Fibroblast of lung (primary cell): ENCODE measurements around the gene LAMP2. TPM values are rescaled to one million over a fixed set of nuclear protein-coding genes. Genes with fewer than 3 reads are reported as not detected.

Source experiments
- DNase-seq, 2 donors: peaks; one replicate each; pipeline versions ENCODE4 v3.0.0 to v3.0.0-alpha.2; 2010; ENCODE audit warnings: low read depth in 2 of 2
- H2AFZ ChIP-seq: 2 replicates; pipeline ENCODE4 v1.5.1; 2012; ENCODE audit warnings: low read length, control low read depth, inconsistent platforms
- H3K27ac ChIP-seq: 2 replicates; pipeline ENCODE4 v1.5.1; 2011; ENCODE audit warnings: low read length, control low read depth; ENCODE audit not compliant: insufficient read depth
- H3K27me3 ChIP-seq: 2 replicates; pipeline ENCODE4 v1.5.1; 2011; ENCODE audit warnings: mild to moderate bottlenecking, low read length; ENCODE audit not compliant: control insufficient read depth, insufficient read depth
- H3K36me3 ChIP-seq: 2 replicates; pipeline ENCODE4 v1.5.1; 2011; ENCODE audit warnings: low read length; ENCODE audit not compliant: control insufficient read depth, insufficient read depth
- H3K4me1 ChIP-seq: 2 replicates; pipeline ENCODE4 v1.5.1; 2011; ENCODE audit warnings: low read length; ENCODE audit not compliant: control insufficient read depth, insufficient read depth; ENCODE audit errors: extremely low read depth
- H3K4me2 ChIP-seq: 2 replicates; pipeline ENCODE4 v1.5.1; 2011; ENCODE audit warnings: low read length, control low read depth; ENCODE audit not compliant: insufficient read depth; ENCODE audit errors: extremely low read depth
- H3K4me3 ChIP-seq, 4 experiments: fragments of 200-600 bp in 1 of 4; sonication (generic) in 1 of 4; replicated peaks in 1 of 4; 2 replicates each; pipeline ENCODE4 v1.5.1; 2011 to 2016; ENCODE audit warnings: low read length in 4 of 4, low read depth in 3 of 4, mild to moderate bottlenecking in 3 of 4, control low read depth in 2 of 4, inconsistent platforms in 1 of 4, mixed read lengths in 1 of 4; ENCODE audit not compliant: insufficient read depth in 1 of 4; ENCODE audit errors: control extremely low read depth in 1 of 4
- H3K79me2 ChIP-seq: 2 replicates; pipeline ENCODE4 v1.5.1; 2012; ENCODE audit warnings: mild to moderate bottlenecking, low read length, inconsistent platforms; ENCODE audit not compliant: control insufficient read depth, insufficient read depth
- H3K9ac ChIP-seq: 2 replicates; pipeline ENCODE4 v1.5.1; 2011; ENCODE audit warnings: mild to moderate bottlenecking, low read length, control low read depth; ENCODE audit not compliant: insufficient read depth
- H3K9me3 ChIP-seq: 2 replicates; pipeline ENCODE4 v1.5.1; 2012; ENCODE audit warnings: low read depth, low read length; ENCODE audit not compliant: control insufficient read depth, insufficient read depth
- H4K20me1 ChIP-seq: 2 replicates; pipeline ENCODE4 v1.5.1; 2011; ENCODE audit warnings: low read length; ENCODE audit not compliant: control insufficient read depth, insufficient read depth; ENCODE audit errors: extremely low read depth
- EZH2 ChIP-seq: IDR thresholded peaks from 2 replicates; pipeline ENCODE4 v1.5.1; 2012; ENCODE audit warnings: low read length, control low read depth, mild to moderate bottlenecking; ENCODE audit errors: missing control alignments
- polyA plus RNA-seq, 2 donors: library from polyadenylated mRNA; depleted of rRNA in 1 of 2; stranded (reverse) in 1 of 2; unstranded in 1 of 2; fragments of >200 nt; gene quantifications; 2 replicates each; pipeline ENCODE4 v1.2.1, GENCODE V29; 2011 to 2012; ENCODE audit warnings: missing spikeins in 1 of 2
- total RNA-seq: library from RNA; depleted of rRNA; stranded (reverse); fragments of >200 nt; gene quantifications from 2 replicates; pipeline ENCODE4 v1.2.1, GENCODE V29; 2014
- TF ChIP-seq, protein P1 (sequence below), 2 donors: IDR thresholded peaks in 1 of 2; conservative IDR thresholded peaks in 1 of 2; 1 replicate in 1 of 2; 2 replicates in 1 of 2; pipeline ENCODE4 v1.5.1; 2011 to 2012; ENCODE audit warnings: low read length in 2 of 2, control low read depth in 1 of 2, inconsistent platforms in 1 of 2, low read depth in 1 of 2, mild to moderate bottlenecking in 1 of 2

Gene LAMP2
- total and polyA plus RNA-seq, 2 donors (not counting 1 experiment from before 2014, with no cell fraction given): 172 to 196 TPM

DNA sequence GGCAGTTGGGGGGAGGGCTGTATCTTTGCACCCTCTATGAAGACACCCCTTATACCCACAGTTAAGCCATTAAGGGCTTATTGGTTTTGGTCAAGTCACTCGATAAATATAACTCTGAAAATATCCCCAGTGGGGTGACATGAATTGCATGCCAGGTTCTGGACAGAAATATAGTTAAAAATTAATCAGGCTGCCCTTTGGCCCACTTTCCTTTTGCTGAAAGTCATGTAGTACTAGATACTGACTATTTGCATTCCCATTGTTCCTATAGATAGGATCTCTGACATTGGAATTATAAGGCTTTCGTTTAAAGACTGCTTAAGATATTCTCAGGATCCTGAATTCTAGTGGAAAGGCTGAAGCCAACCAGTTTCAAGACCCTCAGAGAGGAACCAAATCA is 43.5 kb upstream of the LAMP2 start:
- TF ChIP-seq, protein P1, sequence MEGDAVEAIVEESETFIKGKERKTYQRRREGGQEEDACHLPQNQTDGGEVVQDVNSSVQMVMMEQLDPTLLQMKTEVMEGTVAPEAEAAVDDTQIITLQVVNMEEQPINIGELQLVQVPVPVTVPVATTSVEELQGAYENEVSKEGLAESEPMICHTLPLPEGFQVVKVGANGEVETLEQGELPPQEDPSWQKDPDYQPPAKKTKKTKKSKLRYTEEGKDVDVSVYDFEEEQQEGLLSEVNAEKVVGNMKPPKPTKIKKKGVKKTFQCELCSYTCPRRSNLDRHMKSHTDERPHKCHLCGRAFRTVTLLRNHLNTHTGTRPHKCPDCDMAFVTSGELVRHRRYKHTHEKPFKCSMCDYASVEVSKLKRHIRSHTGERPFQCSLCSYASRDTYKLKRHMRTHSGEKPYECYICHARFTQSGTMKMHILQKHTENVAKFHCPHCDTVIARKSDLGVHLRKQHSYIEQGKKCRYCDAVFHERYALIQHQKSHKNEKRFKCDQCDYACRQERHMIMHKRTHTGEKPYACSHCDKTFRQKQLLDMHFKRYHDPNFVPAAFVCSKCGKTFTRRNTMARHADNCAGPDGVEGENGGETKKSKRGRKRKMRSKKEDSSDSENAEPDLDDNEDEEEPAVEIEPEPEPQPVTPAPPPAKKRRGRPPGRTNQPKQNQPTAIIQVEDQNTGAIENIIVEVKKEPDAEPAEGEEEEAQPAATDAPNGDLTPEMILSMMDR (conservative IDR thresholded peaks at IDR 0.05 in 1 of 2, IDR thresholded peaks at IDR 0.05 in 1 of 2; ENCODE audit: low read depth in 1 of 2, low read length in 2 of 2): no peak
- TF ChIP-seq EZH2: no peak
- Histone ChIP-seq H3K4me3 (no peak overlapping the region), H3K9ac (no peak overlapping the region), H3K27ac (no peak overlapping the region), H3K9me3 (no peaks in the 10 kb centered on the region), H2AFZ (no peak overlapping the region), H3K36me3 (no peaks in the 10 kb centered on the region), H4K20me1 (no peaks in the 10 kb centered on the region), H3K79me2 (no peaks in the 10 kb centered on the region), H3K4me2 (no peak overlapping the region), H3K4me1 (no peaks in the 10 kb centered on the region), H3K27me3 (no peaks in the 10 kb centered on the region)
- no peak for DNase-seq

DNA sequence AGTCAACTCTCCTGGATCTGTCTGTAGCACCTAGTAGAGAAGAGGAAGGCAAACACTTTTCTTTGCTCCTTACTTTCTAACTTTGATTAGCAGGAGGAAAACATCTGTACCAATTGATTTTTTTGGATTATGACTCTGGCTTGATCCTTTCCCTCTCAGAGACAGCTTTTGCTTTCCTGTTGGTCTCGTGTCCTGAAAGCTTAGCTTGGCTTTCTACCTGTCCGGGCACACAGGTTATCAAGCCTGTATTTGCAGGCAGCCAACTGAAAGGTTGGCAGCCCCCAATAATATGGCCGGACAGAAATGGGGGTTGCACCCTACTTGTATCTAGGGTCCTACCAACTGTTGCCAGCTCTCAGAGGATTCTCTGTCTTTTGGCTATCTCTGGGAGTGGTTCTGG is 43.1 kb upstream of the LAMP2 start:
- Histone ChIP-seq H3K9me3 (no peaks in the 10 kb centered on the region), H3K4me3 (no peak overlapping the region), H3K79me2 (no peaks in the 10 kb centered on the region), H3K4me1 (no peaks in the 10 kb centered on the region), H3K4me2 (no peak overlapping the region), H3K27ac (no peak overlapping the region), H3K9ac (no peak overlapping the region), H4K20me1 (no peaks in the 10 kb centered on the region), H3K36me3 (no peaks in the 10 kb centered on the region), H2AFZ (no peak overlapping the region), H3K27me3 (no peaks in the 10 kb centered on the region)
- TF ChIP-seq, protein P1 (conservative IDR thresholded peaks at IDR 0.05 in 1 of 2, IDR thresholded peaks at IDR 0.05 in 1 of 2; ENCODE audit: low read depth in 1 of 2, low read length in 2 of 2): no peak
- TF ChIP-seq EZH2: no peak
- DNase-seq: no peak

DNA sequence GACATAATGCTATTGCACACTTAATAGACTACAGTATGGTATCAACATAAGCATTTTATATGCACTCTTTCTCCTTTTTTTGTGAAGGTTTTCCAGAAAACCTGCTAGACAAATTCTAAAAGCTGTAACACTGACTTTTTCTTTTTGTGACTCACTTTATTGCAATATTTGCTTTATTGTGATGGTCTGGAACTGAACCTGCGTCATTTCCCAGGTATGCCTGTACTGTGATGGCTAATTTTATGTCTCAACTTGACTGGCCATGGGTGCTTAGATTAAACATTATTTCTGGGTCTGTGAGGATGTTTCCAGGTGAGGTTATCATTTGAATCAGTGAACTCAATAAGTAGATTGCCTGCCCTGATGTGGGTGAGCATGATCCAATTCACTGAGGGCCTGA is 35.5 kb upstream of the LAMP2 start:
- Histone ChIP-seq H4K20me1 (no peaks in the 10 kb centered on the region), H3K9ac (no peak overlapping the region), H3K79me2 (no peaks in the 10 kb centered on the region), H3K36me3 (no peaks in the 10 kb centered on the region), H3K9me3 (no peaks in the 10 kb centered on the region), H3K4me1 (no peaks in the 10 kb centered on the region), H2AFZ (no peak overlapping the region), H3K4me3 (no peak overlapping the region), H3K27me3 (no peaks in the 10 kb centered on the region), H3K4me2 (no peak overlapping the region), H3K27ac (no peak overlapping the region)
- no peak for TF ChIP-seq EZH2
- TF ChIP-seq, protein P1 (conservative IDR thresholded peaks at IDR 0.05 in 1 of 2, IDR thresholded peaks at IDR 0.05 in 1 of 2; ENCODE audit: low read depth in 1 of 2, low read length in 2 of 2): no peak
- DNase-seq: no peak
